ENCODE results near the gene C20orf96.
"Not testable (repeated sequence)": the region's sequence is repeated elsewhere in the genome, so short reads cannot be mapped to it uniquely, and the experiment has no call there.

The C20orf96 gene

GRCh38 chr20:278607-279571 lies 11.7 kb downstream of the C20orf96 start:
- DNase-seq, result no peak

DNA sequence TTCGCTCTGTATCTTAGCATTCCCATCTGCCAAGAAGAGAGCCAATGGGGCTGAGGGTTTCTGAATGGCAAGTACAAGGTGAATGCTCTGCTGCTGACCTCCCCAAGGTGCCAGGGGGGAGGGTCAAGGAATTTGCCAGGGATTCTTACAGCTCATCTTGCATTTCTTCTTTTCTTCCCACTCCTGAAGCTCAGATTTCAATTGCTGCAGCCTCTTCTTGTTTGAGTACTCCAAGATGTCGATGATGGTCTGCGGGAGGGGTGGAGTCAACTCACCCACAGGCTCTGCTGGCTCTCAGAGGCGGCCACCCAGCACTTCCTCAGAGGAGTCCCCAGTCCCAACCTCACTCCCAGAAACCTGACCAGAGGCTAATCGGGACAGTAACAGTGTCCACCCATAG lies 12.4 kb downstream of the C20orf96 start:
- DNase-seq, result no peak

- no peak for DNase-seq
These were observed 13.1 kb downstream of the C20orf96 start for GRCh38 chr20:277496-277781.

DNA sequence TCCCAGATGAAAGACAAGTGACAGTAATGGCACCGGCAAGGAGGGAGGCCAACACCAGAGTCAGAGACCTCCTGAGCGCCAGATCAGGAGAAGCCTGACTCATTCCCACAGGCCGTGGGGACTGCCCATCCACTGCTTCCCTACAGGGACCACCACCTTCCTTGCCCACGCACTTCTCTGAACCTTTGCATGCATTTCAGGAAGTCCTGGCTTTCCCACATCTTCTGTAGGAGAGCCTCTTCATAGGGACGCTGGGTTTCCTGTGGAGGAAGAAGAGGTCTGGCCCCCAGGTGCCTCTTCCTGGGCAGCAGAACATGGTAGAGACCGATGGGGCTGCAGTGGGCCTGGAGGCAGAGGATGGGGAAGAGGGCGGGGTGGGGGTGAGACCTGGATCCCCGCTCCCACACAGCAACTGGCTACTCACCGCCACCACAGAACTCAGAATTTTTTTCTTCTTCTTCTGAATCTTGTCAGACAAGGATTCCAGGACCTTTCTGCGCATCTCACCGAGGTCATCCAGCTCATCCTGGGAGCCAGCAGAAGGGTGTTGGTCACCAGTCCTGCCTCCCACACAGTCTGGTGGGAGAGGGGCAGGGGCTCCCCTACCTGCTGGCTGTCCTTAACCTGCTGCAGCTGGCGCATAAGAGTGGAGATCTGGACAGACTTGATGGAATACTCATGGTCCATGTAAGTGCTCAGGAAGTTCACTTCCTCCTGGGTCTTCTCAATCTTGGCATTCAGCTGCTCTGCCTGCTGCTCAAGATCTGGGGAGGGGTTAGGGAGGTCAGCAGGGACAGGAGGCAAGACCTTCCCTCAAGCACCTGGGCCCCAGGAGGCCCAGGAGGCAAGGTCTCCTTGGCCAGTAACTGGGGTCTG lies 13.7 kb downstream of the C20orf96 start:
- DNase-seq, result no peak

GRCh38 chr20:275791-276190 lies 14.8 kb downstream of the C20orf96 start:
- no peak for DNase-seq

DNA sequence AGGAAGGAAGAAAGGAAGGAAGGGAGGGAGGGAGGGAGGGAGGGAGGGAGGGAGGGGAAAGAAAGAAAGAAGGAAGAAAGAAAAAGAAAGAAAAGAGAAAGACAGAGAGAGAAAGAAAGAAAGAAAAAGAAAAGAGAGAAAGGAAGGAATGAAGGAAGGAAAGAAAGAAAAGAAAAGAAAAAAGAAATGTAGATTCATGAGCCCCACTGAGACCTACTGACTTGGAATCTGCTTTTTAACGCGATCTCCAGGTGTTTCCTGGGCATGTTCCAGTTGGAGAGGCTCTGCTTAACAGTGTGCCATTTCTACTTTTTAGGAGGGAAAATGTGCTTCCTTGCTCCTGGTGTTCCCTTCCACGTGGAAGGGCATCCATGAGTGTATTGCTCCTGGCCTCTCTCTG lies 16.7 kb downstream of the C20orf96 start:
- DNase-seq, result no peak

DNA sequence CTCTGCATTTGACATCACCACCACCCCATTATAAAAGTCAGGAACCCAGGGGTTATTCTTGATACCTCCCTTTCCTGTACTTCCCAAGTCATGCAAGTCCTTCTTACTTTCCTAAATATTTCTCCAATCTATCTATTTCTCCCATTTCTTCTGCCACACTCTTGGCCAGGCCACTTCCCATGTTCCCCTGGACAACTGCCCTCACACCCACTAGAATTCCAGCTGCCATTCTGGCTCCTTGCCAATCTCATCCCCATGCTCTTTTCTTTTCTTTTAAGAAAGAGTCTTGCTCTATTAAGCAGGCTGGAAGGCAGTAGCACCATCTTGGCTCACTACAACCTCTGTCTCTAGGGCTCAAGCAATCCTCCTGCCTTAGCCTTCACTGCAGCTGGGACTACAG lies 17.8 kb downstream of the C20orf96 start:
- DNase-seq, result no peak

DNA sequence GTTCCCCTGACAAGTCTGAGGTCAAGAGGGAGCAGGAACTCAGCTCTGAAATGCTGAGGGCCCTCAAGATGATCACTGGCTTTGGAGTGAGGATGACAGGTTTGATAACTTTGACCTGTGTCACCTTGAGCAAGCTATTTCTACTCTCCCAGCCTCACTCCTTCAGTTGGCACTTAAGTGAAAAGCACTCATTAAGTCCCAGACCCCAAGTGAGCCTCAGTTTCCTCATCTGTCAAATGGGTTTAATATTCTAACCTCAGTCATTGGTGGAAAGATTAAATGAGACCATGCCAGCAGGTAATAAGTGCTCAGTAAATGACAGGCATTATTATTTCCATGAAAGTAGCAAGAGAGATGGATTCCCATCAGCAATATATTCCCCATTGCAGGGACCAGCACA lies 19.0 kb downstream of the C20orf96 start:
- DNase-seq, result no peak

GRCh38 chr20:271069-271468 lies 19.5 kb downstream of the C20orf96 start:
- no peak for DNase-seq

DNA sequence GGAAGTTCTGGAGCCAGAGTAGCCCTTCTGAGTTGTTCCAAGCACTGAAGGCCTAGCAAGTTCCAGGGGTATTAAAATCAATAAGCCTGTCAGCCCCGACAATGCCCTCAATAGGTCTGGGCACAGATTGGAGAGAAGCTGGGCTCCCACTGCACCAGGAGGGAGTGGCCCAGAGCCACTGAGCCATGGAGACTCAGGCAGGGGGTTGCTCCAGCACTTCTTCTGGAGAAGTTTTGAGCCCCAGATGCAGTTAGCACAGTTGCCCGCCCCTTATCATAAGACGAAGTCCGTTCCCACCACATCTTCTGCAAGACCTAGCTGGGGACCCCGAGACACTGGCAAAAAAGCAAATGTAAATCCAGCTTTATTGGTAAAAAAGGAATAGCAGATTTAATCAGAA lies 20.0 kb downstream of the C20orf96 start:
- no peak for DNase-seq

DNA sequence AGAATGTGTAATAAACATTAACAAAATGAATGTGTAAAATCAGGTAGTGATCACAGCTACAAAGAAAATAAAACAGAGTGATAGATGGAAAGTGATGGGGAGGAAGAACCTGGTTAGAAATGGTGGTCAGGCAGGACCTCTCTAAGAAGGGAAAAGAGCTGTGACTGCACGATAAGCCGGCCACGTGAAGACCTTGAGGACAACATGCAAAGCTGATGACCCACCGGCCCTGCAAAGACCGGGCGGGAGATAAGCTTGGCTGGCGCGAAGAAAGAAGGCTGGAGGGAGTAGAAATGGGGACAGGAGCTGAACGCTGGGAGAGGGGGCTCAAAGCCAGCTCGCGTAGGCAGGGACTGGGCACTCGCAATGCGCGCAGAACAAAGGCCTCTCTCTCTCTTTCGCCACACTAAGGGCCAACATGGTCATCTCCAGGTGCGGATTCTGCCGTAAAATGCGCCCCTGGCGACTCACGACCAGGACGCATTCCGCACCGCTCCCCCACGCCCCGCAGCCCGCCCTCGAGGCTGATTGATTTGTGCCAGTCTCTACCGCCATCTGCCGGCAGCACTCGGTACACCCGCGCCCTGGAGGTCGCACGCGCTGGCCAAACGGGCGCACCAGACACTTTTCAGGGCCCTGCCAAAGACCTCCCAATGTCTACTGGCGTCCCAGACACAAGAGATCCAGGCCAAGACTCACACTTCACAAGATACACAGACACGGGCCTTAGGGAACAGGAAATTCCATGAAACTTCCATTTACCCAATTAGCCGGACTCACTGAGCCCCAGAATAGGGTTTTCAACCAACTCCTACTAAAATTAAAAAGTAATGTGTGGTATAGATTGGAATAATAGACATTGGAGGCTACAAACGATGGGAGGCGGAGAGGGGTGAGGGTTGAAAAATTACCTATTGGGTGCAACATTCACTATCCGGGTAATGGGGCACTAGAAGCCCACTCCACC lies 23.7 kb downstream of the C20orf96 start:
- peak; percentile 67 for DNase-seq

DNA sequence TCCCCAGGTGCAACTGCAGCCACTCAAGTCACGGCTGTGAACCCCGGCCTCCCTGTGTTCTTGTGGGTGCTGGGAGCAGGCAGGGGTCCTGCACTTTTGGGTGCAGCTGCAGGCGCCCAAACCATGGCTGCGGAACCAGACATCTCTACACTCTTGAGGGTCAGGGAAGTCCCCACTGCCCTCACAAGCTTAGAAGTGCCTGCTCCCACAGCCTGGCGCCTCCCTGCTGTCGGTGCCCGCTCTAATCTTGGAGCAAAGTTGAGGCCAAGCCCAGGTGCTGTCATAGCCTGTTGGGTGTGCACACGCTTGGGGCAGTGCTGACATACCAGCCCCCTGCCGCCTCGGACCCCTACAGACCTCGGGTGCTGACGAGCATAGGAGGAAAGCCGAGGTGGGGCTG lies 26.8 kb downstream of the C20orf96 start:
- no peak for DNase-seq

DNA sequence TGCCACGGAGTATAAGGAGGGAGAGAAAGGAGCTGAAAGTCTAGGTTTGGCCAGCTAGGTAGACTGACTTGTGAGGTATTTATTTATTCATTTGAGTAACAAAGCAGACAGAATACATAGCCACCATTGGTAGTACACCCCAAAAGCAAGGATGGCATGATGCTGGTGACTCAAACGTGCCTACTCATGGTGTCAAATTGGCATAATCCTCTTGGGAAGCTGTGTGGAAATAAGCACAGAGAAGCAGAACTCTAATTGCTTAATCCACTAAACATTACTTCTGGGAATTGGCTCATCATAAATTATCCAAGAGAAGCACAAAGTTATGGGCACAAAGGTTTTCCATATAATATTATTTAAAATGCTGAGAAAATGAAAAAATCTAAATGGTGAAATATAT lies 30.6 kb downstream of the C20orf96 start:
- DNase-seq, result no peak

DNA sequence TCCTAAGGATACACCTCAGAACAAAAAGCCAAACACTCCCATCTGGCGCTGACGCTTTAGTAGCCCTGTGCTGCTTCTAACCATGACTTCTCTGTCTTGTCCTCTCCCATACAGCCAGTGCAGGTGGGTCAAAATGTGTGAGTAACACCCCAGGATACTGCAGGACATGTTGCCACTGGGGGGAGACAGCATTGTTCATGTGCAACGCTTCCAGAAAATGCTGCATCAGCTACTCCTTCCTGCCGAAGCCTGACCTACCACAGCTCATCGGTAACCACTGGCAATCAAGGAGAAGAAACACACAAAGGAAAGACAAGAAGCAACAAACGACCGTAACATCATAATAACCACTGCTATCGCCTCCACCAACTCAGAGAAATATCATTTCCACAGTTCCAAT lies 31.6 kb downstream of the C20orf96 start:
- DNase-seq, result no peak

DNA sequence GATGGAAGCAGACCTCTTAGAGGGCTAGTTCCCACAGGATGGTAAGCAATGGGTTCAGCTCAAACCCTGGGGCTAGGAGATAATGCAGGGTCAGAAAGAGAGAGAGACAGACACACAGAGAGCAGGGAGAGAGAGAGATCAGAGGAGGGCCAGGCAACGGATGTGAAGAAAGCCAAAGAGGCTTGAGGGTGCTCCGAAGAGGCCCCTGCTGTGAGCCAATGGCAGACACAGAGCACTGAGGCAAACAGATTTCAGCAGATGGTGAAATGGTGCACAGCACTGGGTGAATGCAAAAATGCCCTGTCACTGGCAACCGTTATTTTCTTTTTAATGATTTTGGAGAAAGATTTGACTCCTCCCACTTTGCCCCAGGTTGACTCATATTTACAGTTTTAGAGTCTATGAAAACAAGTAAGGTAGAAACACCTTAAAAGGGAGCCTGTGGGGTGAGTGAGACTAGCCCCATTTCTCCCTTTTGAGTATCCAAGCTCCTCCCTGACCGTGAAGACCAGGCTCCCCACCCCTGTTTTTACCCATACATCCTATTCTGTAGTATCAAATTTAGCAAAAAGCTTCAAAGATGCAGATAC lies 32.2 kb downstream of the C20orf96 start:
- DNase-seq, result no peak

DNA sequence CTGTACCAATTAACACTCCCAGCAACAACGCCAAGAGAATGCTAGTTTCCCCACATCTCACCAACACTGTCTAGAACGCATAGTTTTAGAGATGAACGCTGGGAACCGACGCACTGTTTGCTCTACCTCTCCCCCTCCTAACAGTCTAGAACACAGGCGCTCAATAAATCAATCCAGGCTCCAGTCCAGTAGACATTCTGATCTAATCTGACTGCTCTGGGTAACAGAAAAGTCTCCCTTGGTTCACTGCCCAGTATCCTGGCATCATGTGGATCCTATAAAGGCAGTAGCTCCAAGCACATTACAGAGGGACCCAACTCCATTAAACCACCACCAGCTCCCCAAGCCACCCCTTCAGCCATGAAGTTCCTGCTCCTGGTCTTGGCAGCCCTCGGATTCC lies 33.1 kb downstream of the C20orf96 start, which contains the start of gene DEFB132:
Gene DEFB132 (plus strand): TSS at position 306 of the 400 bp plus-strand sequence. CDS start 55 bp downstream, at position 361.
- DNase-seq, result no peak

GRCh38 chr20:253447-253846 lies 37.1 kb downstream of the C20orf96 start:
- not testable (repeated sequence) for DNase-seq

DNA sequence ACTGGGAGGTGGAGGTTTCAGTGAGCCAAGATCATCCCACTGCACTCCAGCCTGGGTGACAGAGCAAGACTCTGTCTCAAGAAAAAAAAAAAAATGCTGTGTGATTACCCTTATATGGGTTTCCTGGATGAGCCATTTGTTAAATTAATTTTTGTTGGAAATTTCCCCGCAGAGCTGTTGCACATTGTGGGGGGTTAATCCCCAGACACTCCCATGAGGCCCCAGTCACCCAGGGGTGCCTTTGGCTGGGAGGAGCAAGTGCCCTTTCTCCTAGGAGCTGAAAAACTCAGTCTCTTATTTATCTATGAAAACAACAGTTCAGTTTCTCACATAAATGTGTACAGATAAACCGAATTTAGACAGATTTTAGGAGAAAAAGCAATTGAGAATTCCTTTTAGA lies 37.7 kb downstream of the C20orf96 start:
- DNase-seq, result no peak

DNA sequence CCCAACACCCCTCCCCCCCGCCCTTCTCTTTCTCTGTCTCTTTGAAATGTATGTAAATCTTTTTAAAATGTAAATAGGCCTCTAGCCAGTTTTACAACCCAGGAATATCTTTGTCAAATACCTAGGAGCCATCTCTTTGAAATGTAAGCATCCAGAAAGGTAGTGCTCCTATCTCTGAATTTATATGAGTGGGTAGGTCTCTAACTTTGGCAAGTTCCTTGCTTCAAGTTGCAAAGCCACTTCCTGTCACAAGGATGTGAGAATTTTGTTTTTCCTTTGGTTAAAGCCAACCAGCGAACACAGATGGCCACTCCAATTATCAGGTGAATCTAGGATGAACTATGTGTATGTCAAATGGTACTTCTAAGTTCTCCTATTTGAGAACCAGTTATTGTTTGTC lies 39.2 kb downstream of the C20orf96 start:
- DNase-seq, result no peak

- DNase-seq, result no peak
These were observed 47.6 kb downstream of the C20orf96 start for GRCh38 chr20:242905-243304.

GRCh38 chr20:237929-238328 lies 52.6 kb downstream of the C20orf96 start:
- no peak for DNase-seq

GRCh38 chr20:237489-237888 lies 53.1 kb downstream of the C20orf96 start:
- no peak for DNase-seq
